GM12878 (cell line): Measurements from ENCODE around the gene TRAF3. TPM values are rescaled to one million over a fixed set of nuclear protein-coding genes. Genes with fewer than 3 reads are reported as not detected.

Source experiments
- ATAC-seq: fragments of 200-7000 bp; cut with Tn5 transposase; 3 replicates; pipeline ENCODE4 v1.9.1; 2020; ENCODE audit warnings: mild to moderate bottlenecking, moderate library complexity
- BruUV-seq: library from RNA; stranded (reverse); fragments of 400-500 nt; replicated peaks from 2 replicates; lab custom pipeline; 2021; lab: Mats Ljungman, UMichigan
- CTCF ChIA-PET: fragments of 300-600 bp; sonication (Branson Sonifier 250); formaldehyde crosslinking; extraction: SDS; loops from one replicate; lab custom pipeline; 2021; ENCODE audit warnings: inconsistent platforms; lab: Yijun Ruan, JAX
- POLR2A ChIA-PET: fragments of 350-600 bp; formaldehyde crosslinking; extraction: SDS; loops from one replicate; lab custom pipeline; 2021; ENCODE audit warnings: inconsistent platforms; lab: Charles Lee
- RAD21 ChIA-PET: fragments of 300-600 bp; sonication (Branson Sonifier 250); formaldehyde crosslinking; loops from one replicate; lab custom pipeline; 2023; ENCODE audit warnings: antibody characterized with exemption; ENCODE audit not compliant: unreplicated experiment; lab: Charles Lee
- SMC1A ChIA-PET: fragments of 300-600 bp; sonication (Branson Sonifier 250); formaldehyde crosslinking; loops from one replicate; lab custom pipeline; 2023; ENCODE audit not compliant: unreplicated experiment, uncharacterized antibody; lab: Charles Lee
- DNase-seq: peaks from one replicate; pipeline ENCODE4 v3.0.0-alpha.2; 2011; ENCODE audit warnings: low read depth, low spot score
- FAIRE-seq: peaks from 3 replicates; lab custom pipeline; 2011; peaks lifted over from hg19 to GRCh38; lab: Jason Lieb, UNC
- H2AFZ ChIP-seq: 2 replicates; pipeline ENCODE4 v1.6.0; 2011; ENCODE audit warnings: low read depth, low read length, control low read depth; ENCODE audit not compliant: control insufficient read depth
- H3K27ac ChIP-seq: 2 replicates; pipeline ENCODE4 v1.5.1; 2011; ENCODE audit warnings: control low read depth; ENCODE audit not compliant: control insufficient read depth, insufficient read depth
- H3K27me3 ChIP-seq, 2 experiments: replicated peaks in 1 of 2; 2 replicates each; pipeline versions ENCODE4 v1.6.0 to v1.6.1; 2011; ENCODE audit warnings: low read length in 1 of 2; ENCODE audit not compliant: control insufficient read depth in 2 of 2, insufficient read depth in 2 of 2
- H3K36me3 ChIP-seq, 2 experiments: 2 replicates each; pipeline ENCODE4 v1.5.1; 2011; ENCODE audit warnings: low read length in 1 of 2; ENCODE audit not compliant: control insufficient read depth in 2 of 2, insufficient read depth in 2 of 2
- H3K4me1 ChIP-seq: 2 replicates; pipeline ENCODE4 v1.6.1; 2011; ENCODE audit warnings: mild to moderate bottlenecking, low read length, moderate library complexity, mixed read lengths; ENCODE audit not compliant: control insufficient read depth, insufficient read depth
- H3K4me2 ChIP-seq: 2 replicates; pipeline ENCODE4 v1.6.0; 2011; ENCODE audit warnings: control low read depth; ENCODE audit not compliant: control insufficient read depth, insufficient read depth
- H3K4me3 ChIP-seq: fragments of 200-600 bp; sonication (generic); 2 replicates; pipeline ENCODE4 v1.5.1; 2016
- H3K79me2 ChIP-seq: 2 replicates; pipeline ENCODE4 v1.6.0; 2011; ENCODE audit warnings: low read length; ENCODE audit not compliant: control insufficient read depth, insufficient read depth
- H3K9ac ChIP-seq: 2 replicates; pipeline ENCODE4 v1.8.0; 2011; ENCODE audit warnings: low read length, control low read depth, mixed read lengths; ENCODE audit not compliant: control insufficient read depth, insufficient read depth
- H3K9me3 ChIP-seq: replicated peaks from 3 replicates; pipeline ENCODE4 v1.5.1; 2011; ENCODE audit warnings: mild to moderate bottlenecking, low read length; ENCODE audit not compliant: control insufficient read depth, insufficient read depth
- H4K20me1 ChIP-seq: 2 replicates; pipeline ENCODE4 v1.6.0; 2011; ENCODE audit not compliant: control insufficient read depth, insufficient read depth
- BHLHE40 ChIP-seq, 2 experiments: fragments of 450-650 bp in 1 of 2; IDR thresholded peaks; 2 replicates each; pipeline ENCODE4 v1.6.1; 2011 to 2017; ENCODE audit warnings: low read depth in 2 of 2, borderline replicate concordance in 1 of 2, improper control_type of control experiment in 1 of 2, low read length in 1 of 2, mild to moderate bottlenecking in 1 of 2
- CBX3 ChIP-seq: fragments of 200-600 bp; sonication (generic); IDR thresholded peaks from 2 replicates; pipeline ENCODE4 v1.6.1; 2016; ENCODE audit warnings: low read depth, borderline replicate concordance
- CREB1 ChIP-seq: IDR thresholded peaks from 2 replicates; pipeline ENCODE4 v1.6.1; 2012; ENCODE audit warnings: low read depth, mild to moderate bottlenecking, inconsistent platforms
- CREM ChIP-seq: IDR thresholded peaks from 2 replicates; pipeline ENCODE4 v1.6.1; 2014; ENCODE audit warnings: antibody characterized with exemption, low read depth
- EGR1 ChIP-seq, 2 experiments: IDR thresholded peaks; 1 replicate in 1 of 2; 2 replicates in 1 of 2; pipeline ENCODE4 v1.6.1; 2011 to 2012; ENCODE audit warnings: low read depth in 2 of 2, low read length in 2 of 2, borderline replicate concordance in 1 of 2, mild to moderate bottlenecking in 1 of 2, moderate library complexity in 1 of 2
- FOS ChIP-seq: IDR thresholded peaks from 3 replicates; pipeline ENCODE4 v1.6.1; 2011; ENCODE audit warnings: borderline replicate concordance; ENCODE audit not compliant: insufficient read length; ENCODE audit errors: extremely low read depth
- LARP7 ChIP-seq: fragments of 450-650 bp; IDR thresholded peaks from 2 replicates; pipeline ENCODE4 v1.6.1; 2017; ENCODE audit warnings: mild to moderate bottlenecking
- NFIC ChIP-seq: IDR thresholded peaks from 2 replicates; pipeline ENCODE4 v1.6.1; 2012; ENCODE audit warnings: low read depth, mild to moderate bottlenecking, inconsistent platforms, low read length, moderate library complexity
- ZBED1 ChIP-seq: IDR thresholded peaks from 2 replicates; pipeline ENCODE4 v1.6.1; 2016; ENCODE audit warnings: borderline replicate concordance
- WGBS: methylation state at CpG from one replicate; pipeline ENCODE4 v1.1.6; 2016; ENCODE audit warnings: low lambda C conversion rate; ENCODE audit not compliant: insufficient replicate concordance, insufficient coverage; ENCODE audit errors: missing lambda C conversion rate; 5-methylcytosine and 5-hydroxymethylcytosine counted together
- in situ Hi-C: fragments of 300-500 bp; cut with MboI; formaldehyde crosslinking; loops from 9 replicates; pipeline ENCODE4 v1.14.3; 2018; ENCODE audit warnings: mixed read lengths
- intact Hi-C: fragments of 100-400 bp; cut with micrococcal nuclease; formaldehyde crosslinking; loops from one replicate; pipeline ENCODE4 v1.14.2; 2022; ENCODE audit not compliant: unreplicated experiment
- polyA plus RNA-seq, 11 experiments: library from polyadenylated mRNA; depleted of rRNA in 4 of 11; unstranded in 6 of 11; stranded (reverse) in 5 of 11; fragments of >200 nt; fragmentation: Nextera tagmentation in 4 of 11; fragmentation: Illumina TruSeq in 1 of 11; extraction: Ambion mirVana in 4 of 11; extraction: Trizol in 1 of 11; gene quantifications; 1 replicate in 1 of 11; 2 replicates in 10 of 11; pipeline versions ENCODE4 v1.2.1 to v1.2.3, GENCODE V29; 2011 to 2016; ENCODE audit warnings: inconsistent platforms in 2 of 11, missing spikeins in 2 of 11, low read depth in 1 of 11
- total RNA-seq, 4 experiments: library from RNA; depleted of rRNA in 3 of 4; stranded (reverse); fragments of >200 nt in 3 of 4; fragmentation: Illumina TruSeq in 1 of 4; extraction: Trizol in 1 of 4; gene quantifications; 2 replicates each; pipeline versions ENCODE4 v1.2.1 to v1.2.3, GENCODE V29; 2013 to 2021
- TF ChIP-seq, protein P1 (sequence below): IDR thresholded peaks from 2 replicates; pipeline ENCODE4 v1.6.1; 2011; ENCODE audit warnings: borderline replicate concordance, low read depth, mild to moderate bottlenecking, moderate library complexity, mixed read lengths, low read length; ENCODE audit not compliant: insufficient read depth; ENCODE audit errors: extremely low read length

The TRAF3 gene
- total and polyA plus RNA-seq, 10 of the 15 experiments (the other 5 are each of a cell fraction or from before 2014, with no cell fraction given): 3.0 to 70.1 (median 36.5) TPM

DNA sequence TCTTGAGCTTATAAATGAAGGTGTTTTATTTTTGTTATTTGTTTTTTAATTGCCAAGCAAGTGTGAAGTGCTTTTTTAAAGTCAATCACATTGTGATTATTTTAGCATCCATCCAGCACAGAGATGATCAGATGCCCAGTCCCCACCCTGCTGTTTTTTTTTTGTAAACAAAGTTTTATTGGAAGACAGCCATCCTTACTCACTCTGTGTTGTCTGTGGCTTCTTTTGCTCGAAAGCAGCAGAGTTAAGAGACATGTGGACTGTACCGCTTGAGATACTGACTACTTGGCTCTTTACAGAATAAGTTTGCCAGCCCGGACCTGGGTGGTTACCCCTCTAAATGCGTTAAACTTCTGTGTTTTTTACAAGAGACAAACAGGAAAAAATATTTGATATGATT, 114.3 kb downstream of the TRAF3 start:
- Histone ChIP-seq H3K4me1 (peaks cover 7% of the 10 kb centered on the region), H3K4me2 (no peak overlapping the region), H3K27me3 (no peaks in the 10 kb centered on the region), H2AFZ (no peak overlapping the region), H3K36me3 (peaks cover 23 to 47% of the 10 kb centered on the region in 2 experiments), H3K9me3 (no peaks in the 10 kb centered on the region), H3K79me2 (no peaks in the 10 kb centered on the region; the same call in 1 of the 2 replicates), H3K27ac (no peak overlapping the region), H4K20me1 (no peaks in the 10 kb centered on the region), H3K9ac (no peak overlapping the region), H3K4me3 (no peak overlapping the region)
- DNase-seq: no peak
- CTCF ChIA-PET: interaction anchor here (1.9 kb wide), 1 partner anchor 13 kb away, joined by 12 read pairs; no protein-coding TSS in a partner anchor
- no TSS peak for BruUV-seq
- ATAC-seq: no peak
- WGBS: 99% methylated on average over 4 of the region's 4 CpGs
- TF ChIP-seq CBX3 (no peak), CREM (no peak), CREB1 (no peak), LARP7 (no peak), ZBED1 (no peak), NFIC (no peak), BHLHE40 (IDR thresholded peaks at IDR 0.05; ENCODE audit: borderline replicate concordance in 1 of 2, low read depth in 2 of 2, low read length in 1 of 2) (no peak), FOS (no peak), EGR1 (IDR thresholded peaks at IDR 0.05; ENCODE audit: borderline replicate concordance in 1 of 2, low read depth in 2 of 2, low read length in 2 of 2) (no peak)
- TF ChIP-seq, protein P1, sequence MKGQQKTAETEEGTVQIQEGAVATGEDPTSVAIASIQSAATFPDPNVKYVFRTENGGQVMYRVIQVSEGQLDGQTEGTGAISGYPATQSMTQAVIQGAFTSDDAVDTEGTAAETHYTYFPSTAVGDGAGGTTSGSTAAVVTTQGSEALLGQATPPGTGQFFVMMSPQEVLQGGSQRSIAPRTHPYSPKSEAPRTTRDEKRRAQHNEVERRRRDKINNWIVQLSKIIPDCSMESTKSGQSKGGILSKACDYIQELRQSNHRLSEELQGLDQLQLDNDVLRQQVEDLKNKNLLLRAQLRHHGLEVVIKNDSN: no peak
- SMC1A ChIA-PET: interaction anchor here (0.9 kb wide), 1 partner anchor 73 kb away, joined by 3 read pairs; no protein-coding TSS in a partner anchor
- no peak for FAIRE-seq
- RAD21 ChIA-PET: no interaction called here
- intact Hi-C loops: no loop called here
- in situ Hi-C loops: no loop called here
- POLR2A ChIA-PET: no interaction called here
